SKM-1 (cell line): Measurements from ENCODE around the gene RALB.

Experiments used
- DNase-seq: peaks from one replicate; lab custom pipeline; 2025; ENCODE audit not compliant: unreplicated experiment; lab: John Stamatoyannopoulos, UW

RALB gene

DNA sequence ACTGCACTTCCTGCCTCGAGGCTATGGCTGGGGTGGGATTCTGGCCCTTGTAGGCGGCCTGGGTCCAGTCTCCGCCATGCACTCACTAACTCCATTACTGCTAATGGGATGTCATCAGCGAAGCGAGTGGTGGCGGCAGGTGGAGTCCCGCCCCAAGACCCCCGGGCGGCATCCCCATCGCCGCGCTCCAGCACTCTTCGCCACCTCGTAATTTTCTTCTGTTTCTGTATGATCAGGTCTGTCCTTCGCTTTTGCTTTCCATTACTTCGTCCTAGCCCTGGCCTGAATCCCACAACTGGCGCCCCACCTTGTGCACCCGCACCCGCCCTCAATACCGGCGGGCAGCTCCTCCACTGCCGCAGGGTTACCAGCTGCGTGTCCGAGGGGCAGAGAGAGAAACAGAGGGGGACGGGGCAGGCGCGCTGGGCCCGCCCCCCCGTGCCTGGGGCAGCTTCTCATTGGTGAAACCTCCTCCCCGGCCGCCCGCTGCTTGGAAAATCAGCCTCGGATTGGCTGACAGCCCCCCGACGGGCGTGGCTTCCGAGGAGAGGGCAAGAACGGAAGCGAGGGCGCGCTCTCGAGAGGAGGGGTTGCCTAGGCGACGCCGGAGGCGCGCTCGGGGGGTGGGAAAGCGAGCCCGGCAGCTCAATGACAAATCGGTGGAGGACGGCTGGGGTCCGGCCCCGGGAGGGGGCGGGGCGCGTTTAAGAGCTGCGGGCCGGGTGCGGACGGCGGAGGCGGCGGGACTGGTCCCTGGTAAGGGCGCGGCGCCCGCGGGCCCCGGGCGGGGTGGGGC is at the start of gene RALB:
Gene RALB, plus strand, starts transcription at position 628 of the 796 bp plus-strand sequence. CDS start 25,813 bp downstream, outside the sequence.
- peak; percentile 89 for DNase-seq

DNA sequence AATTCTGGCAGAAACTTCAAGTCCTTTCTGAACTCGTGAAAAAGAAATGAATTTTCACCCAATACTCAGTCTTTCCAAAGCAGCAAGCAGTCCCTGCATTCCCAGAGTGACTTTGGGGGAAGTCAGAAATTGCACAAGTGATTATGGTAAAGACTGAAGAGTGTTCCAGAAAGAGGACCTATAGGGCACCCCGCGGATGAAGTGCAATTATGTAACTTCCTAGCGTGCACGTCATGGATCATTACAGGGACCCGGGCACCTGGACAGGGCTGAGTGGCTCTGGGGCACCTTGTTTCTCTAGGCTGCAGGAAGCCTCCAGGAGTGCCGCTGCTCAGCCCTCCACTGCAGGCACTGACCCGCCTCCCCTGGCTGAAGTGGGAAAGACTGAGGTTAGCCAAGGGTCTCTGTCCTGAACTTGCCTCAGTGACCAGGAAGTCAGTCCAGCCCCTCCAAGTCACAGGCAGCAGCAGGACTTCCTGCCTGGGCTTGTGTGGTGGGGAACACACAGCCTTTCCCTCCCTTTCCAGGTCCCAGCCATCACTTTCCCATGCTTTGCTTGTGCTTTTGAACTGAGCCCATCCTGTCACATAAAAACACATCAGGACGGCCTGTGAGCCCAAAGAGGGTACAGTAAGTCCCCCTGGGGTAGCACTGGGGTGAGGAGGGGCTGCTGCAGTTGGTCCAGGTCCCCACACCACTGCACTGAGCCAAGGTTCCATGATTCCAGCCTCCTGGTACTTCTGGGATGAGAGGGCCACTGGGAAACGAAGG is 49.2 kb upstream of the RALB start:
- DNase-seq, result peak; percentile 56

- no peak for DNase-seq
Observed at GRCh38 chr2:120204022-120204405, 48.6 kb upstream of the RALB start.

DNA sequence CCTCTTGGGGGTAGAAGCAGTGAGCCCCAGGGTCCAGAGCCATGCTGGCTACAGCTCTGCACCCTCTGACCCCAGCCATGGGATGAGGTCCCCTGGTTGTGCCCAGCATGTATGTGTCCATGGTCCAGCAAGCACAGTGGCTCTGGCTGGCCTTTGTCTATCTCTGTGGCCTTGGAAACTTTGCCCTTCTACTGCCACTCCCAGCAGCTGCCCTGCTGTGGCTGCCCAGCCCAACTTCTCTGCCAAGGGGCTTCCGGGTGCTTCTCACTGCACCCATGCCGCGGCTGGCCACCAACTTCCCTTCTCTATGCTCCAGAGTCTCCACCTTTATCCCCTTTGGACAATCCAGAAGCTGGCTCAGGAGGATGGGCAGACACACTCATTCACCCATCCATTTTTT is 48.2 kb upstream of the RALB start:
- DNase-seq, result no peak

DNA sequence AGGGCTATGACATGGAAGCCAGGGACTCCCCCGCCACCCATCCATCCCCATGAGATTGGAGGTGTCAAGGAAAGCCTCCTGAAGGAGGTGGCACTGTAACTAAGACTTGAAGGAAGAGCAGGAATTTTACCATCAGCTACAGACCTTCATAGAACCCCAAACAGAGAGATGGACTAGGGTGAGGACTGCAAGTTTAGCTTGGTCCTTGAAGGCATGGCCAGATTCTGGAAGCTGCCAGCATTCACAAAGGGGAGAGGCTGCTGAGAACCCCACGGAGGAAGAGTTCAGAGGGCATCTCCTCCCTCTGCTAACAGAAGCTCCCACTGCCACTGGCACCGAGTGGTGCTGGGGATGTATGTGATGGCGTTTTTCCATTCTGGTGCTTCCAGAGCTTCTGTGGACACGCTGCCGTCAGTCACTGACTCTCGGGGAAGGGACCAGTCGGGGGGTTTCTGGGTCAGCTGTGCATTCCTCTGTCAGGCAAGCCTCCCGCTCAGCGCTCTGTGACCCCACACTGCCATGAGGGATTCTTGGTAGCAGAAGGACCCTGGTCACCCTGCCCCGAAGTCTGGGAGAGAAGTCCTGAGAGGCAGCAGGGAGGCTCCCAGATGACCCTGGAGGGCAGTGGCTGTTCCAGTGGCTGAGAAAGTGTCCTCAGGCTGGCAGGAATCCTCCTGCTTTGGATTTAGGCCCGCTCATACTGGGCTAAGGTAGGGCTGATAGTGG is 47.5 kb upstream of the RALB start:
- no peak for DNase-seq

DNA sequence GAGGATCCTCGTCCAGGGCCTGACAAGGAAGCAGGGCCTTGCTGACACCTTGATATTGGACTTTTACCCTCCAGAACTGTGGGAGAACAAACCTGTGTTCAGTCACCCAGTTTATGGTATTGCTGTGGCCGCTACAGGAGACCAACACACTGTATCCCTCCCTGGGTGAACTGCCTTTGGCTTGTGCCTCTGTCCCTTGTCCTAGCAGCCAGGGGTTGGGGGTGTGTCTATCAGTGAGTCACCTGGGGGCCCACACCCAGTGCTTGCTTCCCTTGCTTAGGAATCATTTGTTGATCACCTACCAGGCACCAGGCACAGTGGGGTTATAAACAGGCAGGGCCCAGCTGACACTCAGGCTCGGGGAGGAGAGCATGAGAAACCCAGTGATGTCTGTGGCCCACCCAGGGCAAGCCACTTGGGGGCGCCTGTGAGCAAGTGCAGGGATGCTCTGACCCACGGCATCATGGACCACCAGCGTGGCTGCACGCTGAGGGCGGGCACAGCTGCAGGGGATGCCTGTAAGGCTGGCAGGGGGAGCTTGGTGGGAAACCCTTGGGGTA is 46.5 kb upstream of the RALB start:
- DNase-seq, result no peak

GRCh38 chr2:120208381-120209353 is 44.0 kb upstream of the RALB start:
- no peak for DNase-seq

DNA sequence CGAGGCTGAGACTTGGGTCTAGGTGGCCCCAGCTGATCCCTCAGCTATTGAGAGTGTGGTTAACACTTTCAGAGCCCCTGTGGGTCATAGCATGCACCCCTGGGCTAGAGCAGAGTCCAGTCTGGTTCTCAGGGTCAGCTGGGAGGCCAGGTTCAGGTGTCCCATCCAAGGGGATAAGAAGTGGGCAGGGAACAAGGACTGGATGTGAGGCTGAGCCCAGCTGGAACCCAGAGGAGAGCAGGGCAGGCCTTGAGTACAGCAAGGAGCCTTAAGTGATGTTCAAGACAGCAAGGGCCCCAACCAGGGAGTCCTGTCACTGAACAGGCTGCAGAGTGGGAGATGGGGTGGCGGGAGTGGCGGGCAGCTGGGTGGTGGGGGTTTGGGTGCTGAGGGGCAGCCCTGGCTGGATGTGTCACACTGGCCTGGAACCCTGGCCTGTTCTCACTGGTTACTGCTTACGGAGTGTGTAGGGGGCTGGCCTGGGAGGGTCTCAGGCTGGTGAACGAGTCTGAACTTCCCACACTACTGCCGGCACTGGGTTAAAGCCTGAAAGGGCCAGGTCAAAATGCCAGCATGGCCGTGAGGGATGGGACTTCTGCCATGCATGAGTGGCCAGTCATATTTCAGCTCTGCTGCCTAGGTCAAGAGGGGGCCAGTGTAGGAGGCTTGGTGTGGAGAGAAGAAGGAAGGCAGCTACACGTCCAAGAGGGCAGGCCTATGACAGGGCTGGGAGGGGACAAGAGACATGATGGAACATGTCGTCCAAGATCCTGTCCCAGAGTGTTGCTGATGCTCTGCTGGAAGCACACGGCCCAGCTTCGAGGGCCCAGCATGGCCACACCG is 43.0 kb upstream of the RALB start:
- no peak for DNase-seq

- no peak for DNase-seq
Observed at GRCh38 chr2:120210270-120210693, 42.4 kb upstream of the RALB start.

GRCh38 chr2:120218181-120218580 is 34.5 kb upstream of the RALB start:
- DNase-seq, result no peak

DNA sequence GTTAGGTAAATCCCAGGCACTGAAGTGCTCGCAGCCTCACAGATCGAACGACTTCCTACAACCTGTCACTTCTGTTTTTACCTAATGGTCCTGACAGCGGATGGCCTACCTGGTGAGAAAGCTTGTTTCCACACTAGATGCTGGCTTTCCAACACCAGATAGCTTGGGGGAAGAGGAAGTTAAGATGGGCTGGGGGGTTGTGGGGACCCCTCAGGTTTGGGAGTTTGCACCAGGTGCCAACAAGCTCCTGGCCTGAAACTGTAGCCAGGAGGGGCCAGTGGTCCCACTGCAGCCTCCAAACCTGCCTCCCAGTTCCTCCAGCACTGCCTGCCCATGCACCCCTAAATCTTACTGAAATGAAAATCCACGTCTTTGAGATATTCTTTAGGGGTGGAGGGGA is 33.4 kb upstream of the RALB start:
- DNase-seq, result no peak

GRCh38 chr2:120219766-120220165 is 32.9 kb upstream of the RALB start:
- no peak for DNase-seq

GRCh38 chr2:120220756-120221155 is 31.9 kb upstream of the RALB start:
- DNase-seq, result no peak

DNA sequence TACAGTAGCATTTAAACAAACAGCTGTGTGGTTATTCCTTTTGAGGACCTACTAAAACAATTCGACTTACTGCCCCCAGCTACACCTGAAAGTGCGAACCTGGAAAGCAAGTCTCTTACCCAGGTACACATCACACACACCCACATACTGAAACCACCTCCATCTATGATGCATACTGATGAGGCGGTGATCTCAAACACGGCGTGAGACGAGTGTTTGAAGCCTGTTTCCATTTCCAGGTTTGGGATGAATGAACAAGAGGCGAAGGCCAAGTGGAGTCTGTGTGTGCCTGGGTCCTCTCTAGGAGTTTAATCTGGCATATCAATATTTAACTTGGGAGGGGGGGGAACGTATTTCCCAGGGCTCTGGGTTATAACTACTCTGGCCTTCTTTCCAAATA is 31.0 kb upstream of the RALB start:
- DNase-seq, result no peak

DNA sequence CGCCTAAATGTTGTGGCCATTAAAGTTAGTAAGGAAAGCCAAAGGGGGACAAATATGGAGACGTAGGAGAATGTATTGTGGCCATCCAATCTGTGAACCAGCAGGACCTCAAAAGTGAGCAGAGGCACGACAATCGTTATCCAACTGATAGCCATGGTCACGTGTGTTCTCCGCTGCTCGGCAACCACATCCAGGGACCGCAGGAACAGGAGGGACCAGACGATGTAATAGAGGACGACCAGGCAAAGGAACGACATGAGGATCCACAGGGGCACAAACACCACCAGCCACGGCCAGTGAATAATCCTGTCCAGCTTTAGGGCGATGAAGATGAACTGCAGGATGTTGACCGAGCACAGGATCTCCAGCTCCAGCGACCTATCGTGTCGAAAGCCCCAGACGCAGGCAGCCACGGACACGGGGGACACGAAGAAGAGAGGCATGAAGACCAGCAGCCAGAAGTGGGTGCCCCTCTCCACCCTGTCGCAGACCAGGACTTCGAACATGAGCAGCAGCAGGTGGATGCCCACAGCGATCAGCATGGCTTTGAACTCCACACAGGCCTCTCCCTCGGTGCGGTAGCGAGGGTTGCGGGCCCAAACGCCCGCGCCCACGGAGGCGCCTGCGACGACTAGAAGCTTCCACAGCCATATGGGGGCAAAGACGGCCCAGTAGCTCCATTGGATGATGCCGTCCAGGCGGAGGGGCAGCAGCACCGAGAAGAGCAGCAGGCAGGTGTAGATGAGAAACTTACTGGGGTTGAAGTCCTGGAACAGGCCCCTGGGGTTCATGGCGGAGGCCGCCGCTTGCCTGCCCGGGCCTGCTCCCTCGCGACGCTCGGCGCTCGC is 30.2 kb upstream of the RALB start:
- no peak for DNase-seq

- peak; percentile 67 for DNase-seq
Observed at GRCh38 chr2:120223034-120223912, 29.4 kb upstream of the RALB start, which contains the start of gene TMEM185B. Gene TMEM185B, minus strand, starts transcription at chr2:120223400. Its CDS starts 424 bp downstream, at chr2:120222976.

DNA sequence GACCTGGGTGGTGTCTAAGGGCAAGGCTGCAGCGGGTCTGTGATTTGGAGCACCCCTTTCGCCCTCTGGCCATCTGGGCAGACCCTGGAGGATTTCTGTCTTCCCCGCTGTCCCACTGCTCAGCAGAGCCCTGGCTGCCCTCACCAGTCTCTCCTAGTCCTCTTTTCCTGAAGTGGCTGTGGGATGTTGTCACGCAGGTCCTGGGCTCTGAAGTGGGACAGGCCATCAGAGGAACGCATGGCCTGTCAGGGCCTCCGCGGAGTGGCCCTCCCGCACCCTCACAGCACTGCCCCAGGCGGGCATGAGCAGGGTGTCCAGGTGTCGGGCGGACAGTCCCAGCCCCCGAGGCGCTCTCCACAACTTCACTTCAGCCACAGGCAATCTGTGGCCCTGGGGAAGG is 28.4 kb upstream of the RALB start:
- DNase-seq, result no peak
